IMR-90 (cell line): ENCODE results near the gene NKG7. TPM values are rescaled to one million over a fixed set of nuclear protein-coding genes. Genes with fewer than 3 reads are reported as not detected.

Experiments
- ATAC-seq: fragments of 200-7000 bp; cut with Tn5 transposase; 2 replicates; pipeline ENCODE4 v1.9.1; 2020; ENCODE audit warnings: low read depth, mild to moderate bottlenecking, moderate library complexity
- BruUV-seq: library from RNA; stranded (reverse); fragments of 400-500 nt; replicated peaks from 2 replicates; lab custom pipeline; 2021; lab: Mats Ljungman, UMichigan
- CTCF ChIA-PET: fragments of 300-600 bp; formaldehyde crosslinking; extraction: SDS; loops from one replicate; lab custom pipeline; 2021; ENCODE audit warnings: antibody characterized with exemption; lab: Yijun Ruan, JAX
- POLR2A ChIA-PET: fragments of 300-600 bp; sonication (Branson Sonifier 250); formaldehyde crosslinking; loops from one replicate; lab custom pipeline; 2022; ENCODE audit warnings: antibody characterized with exemption; ENCODE audit not compliant: unreplicated experiment; lab: Charles Lee
- DNase-seq: peaks from one replicate; pipeline ENCODE4 v3.0.0; 2013
- H2AFZ ChIP-seq: replicated peaks from 2 replicates; pipeline ENCODE3; 2013; ENCODE audit warnings: low read length, mild to moderate bottlenecking; ENCODE audit not compliant: poor library complexity
- H2AK5ac ChIP-seq: 2 replicates; pipeline ENCODE4 v1.6.1; 2013; ENCODE audit warnings: low read depth, low read length, inconsistent platforms
- H2AK9ac ChIP-seq: replicated peaks from 2 replicates; pipeline ENCODE3; 2013; ENCODE audit warnings: mild to moderate bottlenecking, low read depth, low read length, moderate library complexity; ENCODE audit not compliant: poor library complexity
- H2BK120ac ChIP-seq: 2 replicates; pipeline ENCODE4 v1.6.1; 2013; ENCODE audit warnings: low read depth, low read length, inconsistent platforms
- H2BK15ac ChIP-seq: 3 replicates; pipeline ENCODE4 v1.6.1; 2013; ENCODE audit warnings: low read depth, low read length, inconsistent platforms
- H2BK20ac ChIP-seq: 2 replicates; pipeline ENCODE4 v1.6.1; 2013; ENCODE audit warnings: low read depth, mild to moderate bottlenecking, inconsistent platforms, low read length, moderate library complexity
- H2BK5ac ChIP-seq: 2 replicates; pipeline ENCODE4 v1.6.1; 2013; ENCODE audit warnings: mild to moderate bottlenecking, low read depth, low read length, inconsistent platforms; ENCODE audit not compliant: poor library complexity, severe bottlenecking
- H3K14ac ChIP-seq: replicated peaks from 2 replicates; pipeline ENCODE4 v1.6.1; 2013; ENCODE audit warnings: low read depth, low read length, inconsistent platforms
- H3K18ac ChIP-seq: 2 replicates; pipeline ENCODE4 v1.6.1; 2013; ENCODE audit warnings: low read depth, low read length, control low read depth
- H3K23ac ChIP-seq: 2 replicates; pipeline ENCODE4 v1.6.1; 2013; ENCODE audit warnings: low read depth, low read length, inconsistent platforms
- H3K27ac ChIP-seq: 2 replicates; pipeline ENCODE4 v1.5.1; 2013; ENCODE audit warnings: mild to moderate bottlenecking, control low read depth, low read length; ENCODE audit not compliant: insufficient read depth
- H3K27me3 ChIP-seq: 2 replicates; pipeline ENCODE4 v1.6.1; 2013; ENCODE audit warnings: low read length; ENCODE audit not compliant: control insufficient read depth, insufficient read depth
- H3K36me3 ChIP-seq: 2 replicates; pipeline ENCODE4 v1.6.1; 2013; ENCODE audit warnings: low read length, mixed read lengths; ENCODE audit not compliant: control insufficient read depth, insufficient read depth
- H3K4ac ChIP-seq: 2 replicates; pipeline ENCODE4 v1.6.1; 2013; ENCODE audit warnings: low read depth, low read length, inconsistent platforms
- H3K4me1 ChIP-seq: 2 replicates; pipeline ENCODE4 v1.6.1; 2013; ENCODE audit warnings: low read length, mixed read lengths; ENCODE audit not compliant: control insufficient read depth, insufficient read depth
- H3K4me2 ChIP-seq: 2 replicates; pipeline ENCODE4 v1.6.1; 2013; ENCODE audit warnings: low read depth, mild to moderate bottlenecking, control low read depth, low read length, moderate library complexity
- H3K4me3 ChIP-seq: 2 replicates; pipeline ENCODE4 v1.5.1; 2013; ENCODE audit warnings: low read depth, mild to moderate bottlenecking, control low read depth, low read length, moderate library complexity; ENCODE audit not compliant: insufficient read depth
- H3K56ac ChIP-seq: 2 replicates; pipeline ENCODE4 v1.6.1; 2013; ENCODE audit warnings: low read length, inconsistent platforms; ENCODE audit not compliant: insufficient read depth; ENCODE audit errors: extremely low read depth
- H3K79me1 ChIP-seq, 2 experiments: 2 replicates each; pipeline ENCODE4 v1.6.1; 2013; ENCODE audit warnings: low read length in 2 of 2, inconsistent platforms in 1 of 2, low read depth in 1 of 2
- H3K9ac ChIP-seq: 2 replicates; pipeline ENCODE4 v1.6.1; 2013; ENCODE audit warnings: low read depth, low read length, control low read depth
- H3K9me1 ChIP-seq: 2 replicates; pipeline ENCODE4 v1.6.1; 2013; ENCODE audit warnings: low read length, inconsistent platforms; ENCODE audit not compliant: insufficient read depth
- H3K9me3 ChIP-seq: 2 replicates; pipeline ENCODE4 v1.6.1; 2013; ENCODE audit warnings: low read length; ENCODE audit not compliant: control insufficient read depth, insufficient read depth
- H4K20me1 ChIP-seq: 2 replicates; pipeline ENCODE4 v1.6.1; 2013; ENCODE audit warnings: low read length, inconsistent platforms; ENCODE audit not compliant: insufficient read depth
- H4K5ac ChIP-seq: 2 replicates; pipeline ENCODE4 v1.6.1; 2013; ENCODE audit warnings: mild to moderate bottlenecking, low read depth, low read length, control low read depth
- H4K8ac ChIP-seq, 2 experiments: 2 replicates each; pipeline ENCODE4 v1.6.1; 2013; ENCODE audit warnings: low read depth in 2 of 2, low read length in 2 of 2, control low read depth in 1 of 2, inconsistent platforms in 1 of 2
- H4K91ac ChIP-seq: 2 replicates; pipeline ENCODE4 v1.6.1; 2013; ENCODE audit warnings: low read depth, low read length, inconsistent platforms; ENCODE audit not compliant: insufficient read depth
- BHLHE40 ChIP-seq: fragments of 150-350 bp; IDR thresholded peaks from 2 replicates; pipeline ENCODE4 v1.6.1; 2016; ENCODE audit warnings: mild to moderate bottlenecking, low read depth, low read length
- CEBPB ChIP-seq: IDR thresholded peaks from 2 replicates; pipeline ENCODE4 v1.6.1; 2012; ENCODE audit warnings: low read depth, low read length, improper control_type of control experiment
- CHD1 ChIP-seq: IDR thresholded peaks from 2 replicates; pipeline ENCODE4 v1.6.1; 2012; ENCODE audit warnings: low read depth, low read length, improper control_type of control experiment
- CTCF ChIP-seq: conservative IDR thresholded peaks from 2 replicates; pipeline ENCODE4 v1.5.1; 2012; ENCODE audit warnings: mild to moderate bottlenecking, low read depth, low read length, improper control_type of control experiment
- ELK1 ChIP-seq: fragments of 150-350 bp; IDR thresholded peaks from 2 replicates; pipeline ENCODE4 v1.6.1; 2016; ENCODE audit warnings: low read depth, mild to moderate bottlenecking, low read length, moderate library complexity, borderline replicate concordance
- FOS ChIP-seq: fragments of 150-350 bp; IDR thresholded peaks from 2 replicates; pipeline ENCODE4 v1.6.1; 2016; ENCODE audit warnings: low read depth, low read length
- MAFK ChIP-seq: IDR thresholded peaks from 2 replicates; pipeline ENCODE4 v1.6.1; 2012; ENCODE audit warnings: low read depth, low read length, improper control_type of control experiment
- MAZ ChIP-seq: IDR thresholded peaks from 2 replicates; pipeline ENCODE4 v1.6.1; 2012; ENCODE audit warnings: low read depth, mild to moderate bottlenecking, low read length, improper control_type of control experiment, moderate library complexity, borderline replicate concordance
- MXI1 ChIP-seq: IDR thresholded peaks from 2 replicates; pipeline ENCODE4 v1.6.1; 2012; ENCODE audit warnings: low read depth, mild to moderate bottlenecking, low read length, moderate library complexity, borderline replicate concordance
- NFE2L2 ChIP-seq: fragments of 150-350 bp; IDR thresholded peaks from 2 replicates; pipeline ENCODE4 v1.6.1; 2016; ENCODE audit warnings: low read depth, mild to moderate bottlenecking, low read length
- RAD21 ChIP-seq: IDR thresholded peaks from 2 replicates; pipeline ENCODE4 v1.6.1; 2012; ENCODE audit warnings: low read length, improper control_type of control experiment
- WGBS, 2 experiments: methylation state at CpG; one replicate each; pipeline versions ENCODE4 v1.1.5 to v1.1.7; 2013; ENCODE audit warnings: missing lambda C conversion rate in 2 of 2; ENCODE audit not compliant: insufficient read length in 1 of 2; ENCODE audit errors: extremely low coverage in 2 of 2; 5-methylcytosine and 5-hydroxymethylcytosine counted together
- dilution Hi-C: fragments of 300-500 bp; cut with HindIII; formaldehyde crosslinking; loops from one replicate; pipeline ENCODE4 v1.14.3; 2018; ENCODE audit warnings: low sequenced_read_pairs; ENCODE audit not compliant: unreplicated experiment
- in situ Hi-C: fragments of 300-500 bp; cut with MboI; formaldehyde crosslinking; loops from 3 replicates; pipeline ENCODE4 v1.14.3; 2019; ENCODE audit warnings: low sequenced_read_pairs, inconsistent platforms, mixed read lengths
- intact Hi-C: fragments of 100-400 bp; cut with micrococcal nuclease; formaldehyde crosslinking; loops from 2 replicates; pipeline ENCODE4 v1.10.0; 2022
- polyA plus RNA-seq, 3 experiments: library from polyadenylated mRNA; depleted of rRNA; stranded (reverse); fragments of >200 nt; gene quantifications; 2 replicates each; pipeline ENCODE4 v1.2.3, GENCODE V29; 2012; ENCODE audit warnings: low replicate concordance in 1 of 3
- total RNA-seq: library from RNA; depleted of rRNA; stranded (reverse); fragments of >200 nt; gene quantifications from 2 replicates; pipeline ENCODE4 v1.2.3, GENCODE V29; 2012

NKG7 gene
- total and polyA plus RNA-seq, 2 of the 4 experiments (the other 2 are of a cell fraction): not detected

- TF ChIP-seq ELK1: no peak
- TF ChIP-seq CTCF: no peak
- no peak for TF ChIP-seq FOS
- no peak for TF ChIP-seq CEBPB
- TF ChIP-seq RAD21: no peak
- no peak for TF ChIP-seq CHD1
- TF ChIP-seq MAZ: no peak
- no peak for TF ChIP-seq MAFK
- TF ChIP-seq MXI1: no peak
- TF ChIP-seq BHLHE40: no peak
- no peak for TF ChIP-seq NFE2L2
- Histone ChIP-seq H4K91ac (no peak overlapping the region), H2BK5ac (no peak overlapping the region), H3K9ac (no peak overlapping the region), H3K14ac (no peak overlapping the region), H3K36me3 (no peaks in the 10 kb centered on the region), H3K27me3 (peaks cover 4% of the 10 kb centered on the region; the same call in 1 of the 2 replicates), H3K9me1 (no peaks in the 10 kb centered on the region), H3K4me2 (no peak overlapping the region), H2BK15ac (no peak overlapping the region), H4K20me1 (no peaks in the 10 kb centered on the region), H2AFZ (no peak overlapping the region), H4K5ac (no peak overlapping the region), H3K56ac (no peak overlapping the region), H3K4ac (no peak overlapping the region), H4K8ac (no peak overlapping the region), H3K23ac (no peak overlapping the region), H2AK9ac (no peak overlapping the region), H2BK120ac (no peak overlapping the region), H3K18ac (no peak overlapping the region), H2BK20ac (no peak overlapping the region), H3K79me1 (no peaks in the 10 kb centered on the region), H3K27ac (no peak overlapping the region), H3K9me3 (no peaks in the 10 kb centered on the region), H2AK5ac (no peak overlapping the region), H3K4me3 (no peak overlapping the region), H3K4me1 (no peaks in the 10 kb centered on the region)
- dilution Hi-C loops (no loop called here), intact Hi-C loops (no loop called here), in situ Hi-C loops (no loop called here)
- CTCF ChIA-PET: no interaction called here
- no peak for DNase-seq
- POLR2A ChIA-PET: no interaction called here
- no TSS peak for BruUV-seq
- WGBS, 2 experiments: 82% methylated on average over 13 of the region's 26 CpGs; no CpG with 5 or more reads in 1 of the 2 experiments
- ATAC-seq: no peak
Observed at GRCh38 chr19:51325161-51325976, 47.1 kb downstream of the NKG7 start.
